HCT116 (cell line): Measurements from ENCODE around the gene IL18R1. TPM values are rescaled to one million over a fixed set of nuclear protein-coding genes. Genes with fewer than 3 reads are reported as not detected.

ENCODE experiments used
- ATAC-seq: fragments of 200-7000 bp; cut with Tn5 transposase; 2 replicates; pipeline ENCODE4 v1.9.1; 2020; ENCODE audit warnings: mild to moderate bottlenecking, moderate library complexity
- BruUV-seq: library from RNA; stranded (reverse); fragments of 400-500 nt; replicated peaks from 2 replicates; lab custom pipeline; 2021; lab: Mats Ljungman, UMichigan
- CTCF ChIA-PET: fragments of 300-600 bp; sonication (Branson Sonifier 250); formaldehyde crosslinking; loops from one replicate; lab custom pipeline; 2021; ENCODE audit warnings: antibody characterized with exemption; lab: Charles Lee
- POLR2A ChIA-PET: fragments of 300-600, 350-600 bp; sonication (Branson Sonifier 250); formaldehyde crosslinking; loops from one replicate; lab custom pipeline; 2021; ENCODE audit warnings: antibody characterized with exemption; lab: Charles Lee
- RAD21 ChIA-PET, 2 experiments: fragments of 300-600 bp; sonication (Branson Sonifier 250); formaldehyde crosslinking; loops; one replicate each; lab custom pipeline; 2023; ENCODE audit warnings: low total read pairs in 2 of 2; ENCODE audit not compliant: uncharacterized antibody in 2 of 2, unreplicated experiment in 2 of 2, low non-redundant PET in 1 of 2; lab: Charles Lee
- DNase-seq: peaks from one replicate; pipeline ENCODE4 v3.0.0-alpha.2; 2010; ENCODE audit warnings: low read depth, low spot score
- H2AFZ ChIP-seq: fragments of 200-600 bp; shearing (Covaris generic), sonication (generic); 2 replicates; pipeline ENCODE4 v1.6.1; 2017; ENCODE audit warnings: low read depth, mixed run types, mixed read lengths, antibody characterized with exemption, low read length; ENCODE audit not compliant: poor library complexity, severe bottlenecking
- H3K27ac ChIP-seq: 2 replicates; pipeline ENCODE4 v1.5.1; 2012; ENCODE audit warnings: low read depth, low read length
- H3K27me3 ChIP-seq: fragments of 200-600 bp; sonication (generic); 2 replicates; pipeline ENCODE4 v1.6.1; 2016; ENCODE audit warnings: mixed run types, low read length, mixed read lengths; ENCODE audit not compliant: insufficient read depth
- H3K36me3 ChIP-seq, 2 experiments: fragments of 200-500 bp in 1 of 2; fragments of 200-600 bp in 1 of 2; sonication (Bioruptor generic) in 1 of 2; sonication (generic) in 1 of 2; 2 replicates each; pipeline versions ENCODE4 v1.5.1 to v1.6.1; 2014 to 2016; ENCODE audit warnings: low read length in 2 of 2, inconsistent platforms in 1 of 2, mixed read lengths in 1 of 2, mixed run types in 1 of 2; ENCODE audit not compliant: insufficient read depth in 2 of 2, control insufficient read depth in 1 of 2
- H3K4me1 ChIP-seq, 2 experiments: fragments of 200-600 bp in 1 of 2; sonication (generic) in 1 of 2; 2 replicates each; pipeline versions ENCODE4 v1.5.1 to v1.6.1; 2012 to 2017; ENCODE audit warnings: low read length in 2 of 2, inconsistent platforms in 1 of 2, mild to moderate bottlenecking in 1 of 2, mixed read lengths in 1 of 2, mixed run types in 1 of 2, moderate library complexity in 1 of 2; ENCODE audit not compliant: insufficient read depth in 2 of 2, control insufficient read depth in 1 of 2
- H3K4me2 ChIP-seq: fragments of 200-600 bp; sonication (generic); 2 replicates; pipeline ENCODE4 v1.6.1; 2017; ENCODE audit warnings: mixed run types, low read length, mixed read lengths
- H3K4me3 ChIP-seq, 2 experiments: fragments of 200-600 bp in 1 of 2; sonication (generic) in 1 of 2; replicated peaks in 1 of 2; 2 replicates each; pipeline ENCODE4 v1.5.1; 2011 to 2016; ENCODE audit warnings: low read length in 2 of 2, control low read depth in 1 of 2, low read depth in 1 of 2, mild to moderate bottlenecking in 1 of 2, mixed read lengths in 1 of 2, mixed run types in 1 of 2
- H3K79me2 ChIP-seq: fragments of 200-600 bp; sonication (generic); 2 replicates; pipeline ENCODE4 v1.6.1; 2017; ENCODE audit warnings: mild to moderate bottlenecking, mixed run types, low read length, moderate library complexity, mixed read lengths; ENCODE audit not compliant: insufficient read depth
- H3K9ac ChIP-seq: fragments of 200-600 bp; sonication (generic); 2 replicates; pipeline ENCODE4 v1.6.1; 2016; ENCODE audit warnings: low read length, mixed read lengths
- H3K9me2 ChIP-seq: fragments of 200-600 bp; sonication (generic), shearing (Covaris generic); 2 replicates; pipeline ENCODE4 v1.6.1; 2017; ENCODE audit warnings: mixed run types, mild to moderate bottlenecking, moderate library complexity; ENCODE audit not compliant: insufficient read depth
- H3K9me3 ChIP-seq, 2 experiments: fragments of 200-500 bp in 1 of 2; fragments of 200-600 bp in 1 of 2; sonication (Bioruptor generic) in 1 of 2; sonication (generic) in 1 of 2; 2 replicates each; pipeline ENCODE4 v1.6.1; 2014 to 2017; ENCODE audit warnings: low read length in 2 of 2, mixed read lengths in 2 of 2, inconsistent platforms in 1 of 2, low read depth in 1 of 2, mild to moderate bottlenecking in 1 of 2, mixed run types in 1 of 2, moderate library complexity in 1 of 2; ENCODE audit not compliant: control insufficient read depth in 1 of 2, insufficient read depth in 1 of 2
- H4K20me1 ChIP-seq: fragments of 200-600 bp; sonication (generic), shearing (Covaris generic); 2 replicates; pipeline ENCODE4 v1.6.1; 2017; ENCODE audit warnings: mixed run types, mild to moderate bottlenecking, moderate library complexity; ENCODE audit not compliant: insufficient read depth
- ELF1 ChIP-seq: IDR thresholded peaks from 2 replicates; pipeline ENCODE4 v1.6.1; 2012; ENCODE audit warnings: low read depth, borderline replicate concordance
- POLR2A ChIP-seq: IDR thresholded peaks from 2 replicates; pipeline ENCODE4 v1.7.0; 2011; ENCODE audit warnings: borderline replicate concordance; ENCODE audit not compliant: insufficient read depth, insufficient read length; ENCODE audit errors: extremely low read depth
- POLR2AphosphoS5 ChIP-seq: IDR thresholded peaks from 2 replicates; pipeline ENCODE4 v1.6.1; 2011; ENCODE audit warnings: mild to moderate bottlenecking, low read depth, low read length, moderate library complexity
- RAD21 ChIP-seq: IDR thresholded peaks from 2 replicates; pipeline ENCODE4 v1.6.1; 2012; ENCODE audit warnings: low read depth, mild to moderate bottlenecking
- REST ChIP-seq: IDR thresholded peaks from 2 replicates; pipeline ENCODE4 v1.6.1; 2012; ENCODE audit warnings: low read depth
- YY1 ChIP-seq: IDR thresholded peaks from 2 replicates; pipeline ENCODE4 v1.6.1; 2011; ENCODE audit warnings: low read length, low read depth, moderate library complexity, mild to moderate bottlenecking; ENCODE audit not compliant: insufficient replicate concordance; ENCODE audit errors: extremely low read depth
- ZFX ChIP-seq: fragments of 450-650 bp; IDR thresholded peaks from 2 replicates; pipeline ENCODE4 v1.6.1; 2017
- ZNF274 ChIP-seq: fragments of 200-500 bp; sonication (Bioruptor generic); IDR thresholded peaks from 2 replicates; pipeline ENCODE4 v1.6.1; 2014; ENCODE audit warnings: mild to moderate bottlenecking, low read depth, low read length, inconsistent platforms
- intact Hi-C: fragments of 100-400 bp; cut with micrococcal nuclease; formaldehyde crosslinking; loops from 2 replicates; pipeline ENCODE4 v1.10.0; 2022
- total RNA-seq: library from RNA; stranded (reverse); gene quantifications from one replicate; pipeline ENCODE4 v1.2.1, GENCODE V29; 2021; ENCODE audit not compliant: unreplicated experiment

The IL18R1 gene
- total RNA-seq, 1 experiment from 2014 or later, result 1.5 TPM

GRCh38 chr2:102401456-102401855, 45.9 kb downstream of the IL18R1 start:
- Histone ChIP-seq H3K9me2 (no peaks in the 10 kb centered on the region), H3K4me2 (no peak overlapping the region), H4K20me1 (no peaks in the 10 kb centered on the region), H3K9ac (no peak overlapping the region)
- POLR2A ChIA-PET, result no interaction called here
- CTCF ChIA-PET, result no interaction called here
- RAD21 ChIA-PET, result no interaction called here
- DNase-seq, result no peak
- TF ChIP-seq ELF1, result no peak
- TF ChIP-seq REST, result no peak
- TF ChIP-seq ZFX, result no peak
- TF ChIP-seq RAD21, result no peak
- no peak for TF ChIP-seq POLR2AphosphoS5
- TF ChIP-seq POLR2A, result no peak
- no peak for TF ChIP-seq YY1
- TF ChIP-seq ZNF274, result no peak
- TF ChIP-seq, all 23 proteins: peak for 0
- no peak overlapping the region for H3K4me3 ChIP-seq
- no peaks in the 10 kb centered on the region for H3K79me2 ChIP-seq
- intact Hi-C loops, result no loop called here
- H3K9me3 ChIP-seq, result no peaks in the 10 kb centered on the region
- no peaks in the 10 kb centered on the region for H3K36me3 ChIP-seq
- no peaks in the 10 kb centered on the region for H3K27me3 ChIP-seq
- no peaks in the 10 kb centered on the region for H3K4me1 ChIP-seq
- no peak for ATAC-seq
- BruUV-seq, result no TSS peak
- no peak overlapping the region for H2AFZ ChIP-seq
- H3K27ac ChIP-seq, result no peak overlapping the region
